ENCODE data around the gene AXIN1.

Gene AXIN1

DNA sequence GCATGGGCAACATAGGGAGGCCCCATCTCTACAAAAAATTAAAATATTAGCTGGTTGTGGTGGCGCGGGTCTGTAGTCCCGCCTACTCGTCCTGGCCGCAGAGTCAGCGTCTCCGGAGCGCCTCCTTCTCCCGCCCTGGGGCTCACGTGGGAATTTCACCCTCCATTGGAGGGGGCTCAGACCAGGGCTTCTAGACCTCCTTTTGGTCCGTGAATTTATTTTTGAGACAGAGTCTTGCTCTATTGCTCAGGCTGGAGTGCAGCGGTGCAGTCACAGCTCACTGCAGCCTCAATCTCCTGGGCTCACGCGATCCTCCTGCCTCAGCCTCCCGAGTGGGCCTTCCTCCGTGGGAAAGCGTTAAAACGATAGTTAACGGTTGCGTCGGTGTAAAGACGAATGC is 44.1 kb upstream of the AXIN1 start:
- TF ChIP-seq CEBPB (IDR thresholded peaks at IDR 0.05) (no peak), NFIC (IDR thresholded peaks at IDR 0.05) (no peak), FOXM1 (IDR thresholded peaks at IDR 0.05; ENCODE audit: borderline replicate concordance, low read depth) (no peak), EGR1 (IDR thresholded peaks at IDR 0.05) (no peak), CREB1 (IDR thresholded peaks at IDR 0.05; ENCODE audit: low read depth) (no peak), EP300 (IDR thresholded peaks at IDR 0.05; ENCODE audit: borderline replicate concordance) (no peak), YY1 (IDR thresholded peaks at IDR 0.05; ENCODE audit: low read depth) (no peak), TAF1 (IDR thresholded peaks at IDR 0.05; ENCODE audit: low read depth) (no peak), ZBTB7A (IDR thresholded peaks at IDR 0.05; ENCODE audit: low read depth) (no peak), RAD21 (IDR thresholded peaks at IDR 0.05; ENCODE audit: low read depth) (no peak), TEAD4 (IDR thresholded peaks at IDR 0.05) (no peak)
- TF ChIP-seq, protein P1, sequence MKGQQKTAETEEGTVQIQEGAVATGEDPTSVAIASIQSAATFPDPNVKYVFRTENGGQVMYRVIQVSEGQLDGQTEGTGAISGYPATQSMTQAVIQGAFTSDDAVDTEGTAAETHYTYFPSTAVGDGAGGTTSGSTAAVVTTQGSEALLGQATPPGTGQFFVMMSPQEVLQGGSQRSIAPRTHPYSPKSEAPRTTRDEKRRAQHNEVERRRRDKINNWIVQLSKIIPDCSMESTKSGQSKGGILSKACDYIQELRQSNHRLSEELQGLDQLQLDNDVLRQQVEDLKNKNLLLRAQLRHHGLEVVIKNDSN (IDR thresholded peaks at IDR 0.05): no peak
- TF ChIP-seq, protein P2, sequence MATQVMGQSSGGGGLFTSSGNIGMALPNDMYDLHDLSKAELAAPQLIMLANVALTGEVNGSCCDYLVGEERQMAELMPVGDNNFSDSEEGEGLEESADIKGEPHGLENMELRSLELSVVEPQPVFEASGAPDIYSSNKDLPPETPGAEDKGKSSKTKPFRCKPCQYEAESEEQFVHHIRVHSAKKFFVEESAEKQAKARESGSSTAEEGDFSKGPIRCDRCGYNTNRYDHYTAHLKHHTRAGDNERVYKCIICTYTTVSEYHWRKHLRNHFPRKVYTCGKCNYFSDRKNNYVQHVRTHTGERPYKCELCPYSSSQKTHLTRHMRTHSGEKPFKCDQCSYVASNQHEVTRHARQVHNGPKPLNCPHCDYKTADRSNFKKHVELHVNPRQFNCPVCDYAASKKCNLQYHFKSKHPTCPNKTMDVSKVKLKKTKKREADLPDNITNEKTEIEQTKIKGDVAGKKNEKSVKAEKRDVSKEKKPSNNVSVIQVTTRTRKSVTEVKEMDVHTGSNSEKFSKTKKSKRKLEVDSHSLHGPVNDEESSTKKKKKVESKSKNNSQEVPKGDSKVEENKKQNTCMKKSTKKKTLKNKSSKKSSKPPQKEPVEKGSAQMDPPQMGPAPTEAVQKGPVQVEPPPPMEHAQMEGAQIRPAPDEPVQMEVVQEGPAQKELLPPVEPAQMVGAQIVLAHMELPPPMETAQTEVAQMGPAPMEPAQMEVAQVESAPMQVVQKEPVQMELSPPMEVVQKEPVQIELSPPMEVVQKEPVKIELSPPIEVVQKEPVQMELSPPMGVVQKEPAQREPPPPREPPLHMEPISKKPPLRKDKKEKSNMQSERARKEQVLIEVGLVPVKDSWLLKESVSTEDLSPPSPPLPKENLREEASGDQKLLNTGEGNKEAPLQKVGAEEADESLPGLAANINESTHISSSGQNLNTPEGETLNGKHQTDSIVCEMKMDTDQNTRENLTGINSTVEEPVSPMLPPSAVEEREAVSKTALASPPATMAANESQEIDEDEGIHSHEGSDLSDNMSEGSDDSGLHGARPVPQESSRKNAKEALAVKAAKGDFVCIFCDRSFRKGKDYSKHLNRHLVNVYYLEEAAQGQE (IDR thresholded peaks at IDR 0.05; ENCODE audit: low read depth): no peak
- TF ChIP-seq, protein P3, sequence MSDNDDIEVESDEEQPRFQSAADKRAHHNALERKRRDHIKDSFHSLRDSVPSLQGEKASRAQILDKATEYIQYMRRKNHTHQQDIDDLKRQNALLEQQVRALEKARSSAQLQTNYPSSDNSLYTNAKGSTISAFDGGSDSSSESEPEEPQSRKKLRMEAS (IDR thresholded peaks at IDR 0.05): no peak

DNA sequence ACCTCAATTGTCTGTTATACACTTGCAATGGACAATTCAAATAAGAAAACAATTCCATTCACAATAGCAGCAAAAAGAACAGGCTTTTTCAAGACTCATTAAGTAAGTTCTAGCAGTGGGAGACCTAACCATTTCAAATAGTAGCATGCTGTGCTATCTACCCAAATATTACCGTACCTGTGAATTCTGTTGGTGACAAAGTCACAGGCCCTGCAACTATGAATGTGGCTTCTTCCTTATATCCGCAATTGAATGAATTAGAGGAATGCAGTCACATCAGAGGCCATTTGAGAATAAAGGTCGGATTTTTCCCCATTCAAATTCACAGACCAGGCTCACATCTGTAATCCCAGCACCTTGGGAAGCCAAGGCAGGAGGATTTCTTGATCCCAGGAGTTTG is 43.7 kb upstream of the AXIN1 start:
- TF ChIP-seq CREB1 (IDR thresholded peaks at IDR 0.05; ENCODE audit: low read depth): no peak
- TF ChIP-seq, protein P3 (IDR thresholded peaks at IDR 0.05): no peak
- TF ChIP-seq YY1 (IDR thresholded peaks at IDR 0.05; ENCODE audit: low read depth): no peak
- TF ChIP-seq TCF12 (IDR thresholded peaks at IDR 0.05; ENCODE audit: low read depth): no peak
- TF ChIP-seq CEBPB (IDR thresholded peaks at IDR 0.05): no peak
- TF ChIP-seq FOXM1 (IDR thresholded peaks at IDR 0.05; ENCODE audit: borderline replicate concordance, low read depth): no peak
- TF ChIP-seq RAD21 (IDR thresholded peaks at IDR 0.05; ENCODE audit: low read depth): no peak
- no peak for TF ChIP-seq ZBTB7A (IDR thresholded peaks at IDR 0.05; ENCODE audit: low read depth)
- TF ChIP-seq, protein P1 (IDR thresholded peaks at IDR 0.05): no peak
- no peak for TF ChIP-seq EP300 (IDR thresholded peaks at IDR 0.05; ENCODE audit: borderline replicate concordance)
- TF ChIP-seq NFIC (IDR thresholded peaks at IDR 0.05): no peak
- no peak for TF ChIP-seq TEAD4 (IDR thresholded peaks at IDR 0.05)

DNA sequence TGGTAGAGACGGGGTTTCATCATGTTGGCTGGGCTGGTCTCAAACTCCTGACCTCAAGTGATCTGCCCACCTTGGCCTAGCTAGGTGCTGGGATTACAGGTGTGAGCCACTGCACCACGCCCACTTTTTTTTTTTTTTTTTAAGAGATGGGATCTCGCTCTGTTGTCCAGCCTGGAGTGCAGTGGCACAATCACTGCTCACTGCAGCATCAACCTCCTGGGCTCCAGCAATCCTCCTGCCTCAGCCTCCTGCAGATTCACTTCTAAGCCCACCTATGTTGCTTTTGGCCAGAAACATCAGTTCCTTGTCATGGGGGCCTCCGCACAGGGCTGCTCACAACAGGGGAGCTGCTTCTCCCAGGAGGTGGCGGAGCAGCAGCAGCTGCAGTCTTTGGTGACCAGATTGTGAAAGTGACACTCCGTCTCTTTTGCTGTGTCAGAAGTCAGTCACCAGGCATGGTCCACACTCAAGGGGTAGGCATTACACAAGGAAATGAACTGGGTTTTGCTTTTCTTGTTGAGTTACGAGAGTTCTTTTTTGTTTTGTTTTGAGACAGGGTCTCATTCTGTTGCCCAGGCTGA is 40.0 kb upstream of the AXIN1 start:
- TF ChIP-seq YY1 (IDR thresholded peaks at IDR 0.05; ENCODE audit: low read depth) (no peak), CREB1 (IDR thresholded peaks at IDR 0.05; ENCODE audit: low read depth) (no peak), RAD21 (IDR thresholded peaks at IDR 0.05; ENCODE audit: low read depth) (no peak), TAF1 (IDR thresholded peaks at IDR 0.05; ENCODE audit: low read depth) (no peak), EGR1 (IDR thresholded peaks at IDR 0.05) (no peak), ZBTB7A (IDR thresholded peaks at IDR 0.05; ENCODE audit: low read depth) (no peak), TEAD4 (IDR thresholded peaks at IDR 0.05) (no peak), EP300 (IDR thresholded peaks at IDR 0.05; ENCODE audit: borderline replicate concordance) (no peak), FOXM1 (IDR thresholded peaks at IDR 0.05; ENCODE audit: borderline replicate concordance, low read depth) (no peak), NFIC (IDR thresholded peaks at IDR 0.05) (no peak)
- TF ChIP-seq, protein P1 (IDR thresholded peaks at IDR 0.05): no peak
- TF ChIP-seq, protein P2 (IDR thresholded peaks at IDR 0.05; ENCODE audit: low read depth): no peak
- TF ChIP-seq, protein P3 (IDR thresholded peaks at IDR 0.05): no peak

DNA sequence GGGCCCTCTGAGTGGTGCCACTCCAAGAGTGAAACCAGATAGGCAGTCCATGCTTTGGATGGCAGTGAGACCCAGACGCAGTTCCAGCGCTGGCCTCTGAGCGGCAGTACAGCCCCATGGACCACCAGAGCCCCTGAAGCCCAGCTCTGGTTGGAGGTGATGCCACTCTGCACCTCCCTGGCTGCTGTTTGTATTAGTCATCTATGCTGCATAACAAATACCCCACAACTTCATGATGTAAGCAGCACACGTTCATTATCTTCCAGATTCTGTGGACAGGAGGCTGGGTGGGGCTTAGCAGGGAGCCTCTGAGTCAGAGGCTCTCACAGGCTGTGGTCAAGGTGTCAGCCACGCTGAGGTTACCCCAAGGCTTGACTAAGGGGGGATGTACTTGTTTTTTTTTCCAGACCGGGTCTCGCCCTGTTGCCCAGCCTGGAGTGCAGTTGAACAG is 39.4 kb upstream of the AXIN1 start:
- peak; percentile 94 for TF ChIP-seq RAD21 (IDR thresholded peaks at IDR 0.05; ENCODE audit: low read depth)
- no peak for TF ChIP-seq EP300 (IDR thresholded peaks at IDR 0.05; ENCODE audit: borderline replicate concordance)
- TF ChIP-seq NFIC (IDR thresholded peaks at IDR 0.05): no peak
- no peak for TF ChIP-seq ZBTB7A (IDR thresholded peaks at IDR 0.05; ENCODE audit: low read depth)
- TF ChIP-seq, protein P3 (IDR thresholded peaks at IDR 0.05): no peak
- no peak for TF ChIP-seq FOXM1 (IDR thresholded peaks at IDR 0.05; ENCODE audit: borderline replicate concordance, low read depth)
- peak; percentile 36; the same call in 1 of the 2 replicates for TF ChIP-seq TCF12 (IDR thresholded peaks at IDR 0.05; ENCODE audit: low read depth)

DNA sequence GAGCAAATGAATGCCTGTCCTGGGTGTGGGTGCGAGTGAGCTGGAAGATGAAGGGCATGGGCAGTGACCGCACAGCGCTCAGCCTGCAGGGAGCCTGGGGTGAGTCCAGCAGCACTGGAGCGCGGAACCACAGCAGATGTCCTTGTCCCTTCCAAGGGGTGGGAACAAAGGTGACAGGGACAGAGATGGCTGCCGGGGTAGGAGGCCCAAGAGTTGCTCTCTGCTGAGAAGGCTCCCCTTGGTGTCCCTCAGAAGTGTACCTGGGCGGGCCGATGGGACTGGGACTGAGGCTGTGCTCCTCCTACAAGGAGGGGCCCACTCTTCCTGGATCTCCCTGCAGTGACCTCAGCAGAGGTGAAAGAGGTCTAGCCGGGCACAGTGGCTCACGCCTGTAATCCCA is 36.8 kb upstream of the AXIN1 start:
- TF ChIP-seq, protein P1 (IDR thresholded peaks at IDR 0.05): no peak
- TF ChIP-seq CEBPB (IDR thresholded peaks at IDR 0.05): no peak
- no peak for TF ChIP-seq EP300 (IDR thresholded peaks at IDR 0.05; ENCODE audit: borderline replicate concordance)
- TF ChIP-seq TAF1 (IDR thresholded peaks at IDR 0.05; ENCODE audit: low read depth): no peak
- peak; percentile 33; the same call in 1 of the 2 replicates for TF ChIP-seq YY1 (IDR thresholded peaks at IDR 0.05; ENCODE audit: low read depth)
- TF ChIP-seq CREB1 (IDR thresholded peaks at IDR 0.05; ENCODE audit: low read depth): no peak
- TF ChIP-seq EGR1 (IDR thresholded peaks at IDR 0.05): no peak
- TF ChIP-seq, protein P2 (IDR thresholded peaks at IDR 0.05; ENCODE audit: low read depth): no peak

All from Ishikawa (cell line).